ENCODE results near the gene C1GALT1C1.
"Not testable (repeated sequence)": the region's sequence is repeated elsewhere in the genome, so short reads cannot be mapped to it uniquely, and the experiment has no call there.

Gene C1GALT1C1

DNA sequence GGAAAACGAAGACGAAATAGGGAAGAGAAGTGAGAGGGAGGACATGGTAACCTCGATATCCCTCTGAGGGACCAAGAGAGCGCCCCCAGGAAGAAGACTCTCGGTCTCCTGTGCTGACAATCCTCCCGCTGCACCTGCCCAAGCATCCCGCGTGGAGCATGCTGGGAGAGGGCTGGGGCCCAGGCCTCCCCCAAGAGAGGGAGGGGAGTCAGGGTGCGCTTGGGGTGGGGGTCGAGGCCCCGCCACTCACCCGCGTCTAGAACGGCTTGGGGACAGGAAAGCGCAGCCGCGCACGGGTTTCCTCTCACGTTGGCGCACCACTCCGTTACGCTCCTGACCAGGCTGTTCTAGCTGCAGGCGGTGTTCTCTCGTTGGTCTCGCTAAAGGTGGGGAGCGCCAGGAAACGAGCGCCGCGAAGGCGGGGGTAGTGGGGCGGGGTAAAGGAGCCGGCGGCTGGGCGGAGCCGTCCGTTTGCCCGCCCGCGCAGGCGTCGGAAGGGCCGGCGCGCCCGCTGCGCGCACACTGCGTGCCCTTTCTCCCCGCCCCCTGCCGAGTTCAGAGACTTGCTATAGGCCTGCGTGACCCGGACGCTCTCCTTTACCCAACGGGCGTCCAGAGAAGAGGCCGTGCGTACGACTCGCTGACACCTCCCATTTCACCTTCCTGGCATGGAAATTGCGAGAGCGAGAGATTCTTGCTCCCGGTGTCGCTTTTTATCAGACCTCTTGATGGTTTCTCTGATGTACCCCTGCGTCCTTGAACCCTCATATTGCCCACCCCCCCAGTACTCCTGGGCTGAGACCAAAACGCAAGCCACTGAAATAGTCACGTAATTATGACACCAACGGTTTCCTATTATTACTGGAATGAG, at the start of gene C1GALT1C1:
TSS of gene C1GALT1C1 (minus strand) at position 388 of the 871 bp plus-strand sequence. CDS start 2,888 bp downstream, outside the sequence.
- in situ Hi-C loops (cut with HindIII; ENCODE audit: low sequenced_read_pairs), result no loop called here

- in situ Hi-C loops (cut with HindIII; ENCODE audit: low sequenced_read_pairs), result no loop called here
Measured at GRCh38 chrX:120677004-120677652, 47.3 kb upstream of the C1GALT1C1 start.

GRCh38 chrX:120672841-120673530, 43.1 kb upstream of the C1GALT1C1 start:
- in situ Hi-C loops (cut with HindIII; ENCODE audit: low sequenced_read_pairs), result no loop called here

- in situ Hi-C loops (cut with HindIII; ENCODE audit: low sequenced_read_pairs), result no loop called here
Measured at GRCh38 chrX:120672389-120672788, 42.5 kb upstream of the C1GALT1C1 start.

DNA sequence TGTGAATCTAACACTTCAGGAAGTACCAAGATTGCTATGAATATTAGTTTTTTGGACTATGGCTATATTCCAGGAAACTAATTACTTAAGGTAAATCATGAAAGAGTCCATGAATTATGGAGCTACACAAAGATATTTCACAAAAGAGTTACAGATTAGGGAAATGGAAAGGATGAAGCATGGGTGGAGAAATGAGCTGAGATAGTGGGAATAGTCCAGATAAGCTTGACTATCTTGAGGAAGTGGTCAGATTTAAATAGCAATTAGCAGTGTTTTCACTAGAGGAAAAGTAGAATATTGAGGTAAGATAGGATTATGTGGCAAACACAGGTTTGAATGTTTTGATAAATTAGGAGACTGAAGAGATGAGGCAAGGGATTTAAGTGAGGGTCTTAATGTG, 42.1 kb upstream of the C1GALT1C1 start:
- in situ Hi-C loops (cut with HindIII; ENCODE audit: low sequenced_read_pairs), result no loop called here

GRCh38 chrX:120668357-120668756, 38.5 kb upstream of the C1GALT1C1 start:
- in situ Hi-C loops (cut with HindIII; ENCODE audit: low sequenced_read_pairs), result no loop called here

- in situ Hi-C loops (cut with HindIII; ENCODE audit: low sequenced_read_pairs), result not testable (repeated sequence)
Measured at GRCh38 chrX:120664535-120664934, 34.7 kb upstream of the C1GALT1C1 start.

DNA sequence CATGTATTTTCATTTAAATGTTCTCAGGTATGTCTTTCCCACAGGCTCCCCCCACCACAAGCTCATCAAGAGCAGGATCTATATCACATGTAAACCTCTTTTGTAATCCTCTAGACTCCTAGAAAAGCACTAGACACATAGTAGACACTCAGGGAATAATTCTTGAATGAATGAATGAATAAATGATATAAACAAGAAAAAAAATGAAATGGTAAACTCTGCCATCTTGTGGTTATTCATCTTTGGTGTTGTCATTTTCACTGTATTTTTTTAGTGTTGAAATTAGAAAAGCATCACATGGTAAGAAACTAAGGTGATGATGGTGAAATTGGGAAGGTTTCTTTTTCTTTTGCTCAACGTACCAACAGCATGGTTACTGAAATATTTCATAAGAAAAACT, 34.2 kb upstream of the C1GALT1C1 start:
- in situ Hi-C loops (cut with HindIII; ENCODE audit: low sequenced_read_pairs), result no loop called here

DNA sequence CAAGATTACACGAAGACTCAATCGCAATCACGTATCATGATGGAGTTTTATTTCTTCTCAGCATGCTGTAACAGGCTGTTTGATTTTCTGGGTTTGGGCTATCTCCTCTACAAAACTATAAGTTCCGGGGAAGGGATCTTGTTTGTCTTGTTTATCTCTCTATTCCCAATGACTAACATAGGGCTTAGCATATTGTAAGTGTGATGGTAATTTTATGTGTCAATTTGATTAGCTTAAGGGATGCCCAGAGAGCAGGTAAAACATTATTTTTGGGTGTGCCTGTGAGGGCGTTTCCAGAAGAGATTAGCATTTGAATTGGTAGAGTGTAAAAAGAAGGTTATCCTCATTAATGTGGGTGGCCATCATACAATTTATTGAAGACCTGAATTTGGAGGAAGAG, 32.8 kb upstream of the C1GALT1C1 start:
- in situ Hi-C loops (cut with HindIII; ENCODE audit: low sequenced_read_pairs), result no loop called here

DNA sequence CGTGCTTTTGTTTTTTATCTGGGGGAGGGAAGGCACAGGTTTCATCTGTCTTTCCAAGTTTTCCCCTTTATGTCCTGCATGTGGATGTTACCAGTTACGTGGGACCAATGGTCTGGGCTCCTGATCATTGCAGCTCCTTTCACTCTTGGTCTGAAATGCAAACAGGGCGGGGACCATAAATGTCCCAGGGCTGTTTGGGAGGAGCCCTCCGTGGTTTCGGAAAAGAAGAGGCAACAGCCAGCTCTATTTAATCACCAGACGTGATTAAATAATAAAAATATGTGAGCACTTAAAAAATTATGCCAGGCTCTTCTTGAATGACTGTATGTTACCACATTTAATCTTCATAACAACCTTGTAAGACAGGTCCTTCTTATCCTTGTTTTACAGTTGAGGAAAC, 30.8 kb upstream of the C1GALT1C1 start:
- in situ Hi-C loops (cut with HindIII; ENCODE audit: low sequenced_read_pairs), result no loop called here

DNA sequence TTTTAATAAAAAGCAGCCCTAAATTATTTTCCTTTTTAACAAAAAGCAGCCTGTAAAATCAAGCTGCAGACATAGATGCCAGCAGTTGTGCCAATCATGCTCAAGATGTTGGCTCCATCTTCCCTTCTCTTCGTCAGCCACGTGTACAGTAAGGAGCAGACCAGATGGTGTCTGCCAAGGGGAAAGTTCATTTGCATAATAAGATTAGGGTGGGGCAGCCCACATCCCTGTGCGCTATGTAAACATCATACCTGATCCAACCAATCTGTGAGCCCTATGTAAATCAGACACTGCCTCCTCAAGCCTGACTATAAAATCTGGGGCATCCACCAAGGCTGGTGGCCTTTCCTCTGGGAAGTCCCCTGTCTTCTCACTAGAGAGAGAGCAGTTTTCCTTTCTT, 23.1 kb upstream of the C1GALT1C1 start:
- in situ Hi-C loops (cut with HindIII; ENCODE audit: low sequenced_read_pairs), result no loop called here

DNA sequence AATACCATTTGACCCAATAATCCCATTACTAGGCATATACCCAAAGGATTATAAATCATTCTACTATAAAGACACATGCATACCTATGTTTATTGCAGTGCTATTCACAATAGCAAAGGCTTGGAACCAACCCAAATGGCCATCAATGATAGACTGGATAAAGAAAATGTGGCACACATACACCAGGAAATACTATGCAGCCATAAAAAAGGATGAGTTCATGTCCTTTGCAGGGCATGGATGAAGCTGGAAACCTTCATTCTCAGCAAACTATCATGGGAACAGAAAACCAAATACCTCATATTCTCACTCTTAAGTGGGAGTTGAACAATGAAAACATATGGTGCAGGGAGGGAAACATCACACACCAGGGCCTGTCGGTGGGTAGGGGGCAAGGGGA, 22.4 kb upstream of the C1GALT1C1 start:
- in situ Hi-C loops (cut with HindIII; ENCODE audit: low sequenced_read_pairs), result not testable (repeated sequence)

DNA sequence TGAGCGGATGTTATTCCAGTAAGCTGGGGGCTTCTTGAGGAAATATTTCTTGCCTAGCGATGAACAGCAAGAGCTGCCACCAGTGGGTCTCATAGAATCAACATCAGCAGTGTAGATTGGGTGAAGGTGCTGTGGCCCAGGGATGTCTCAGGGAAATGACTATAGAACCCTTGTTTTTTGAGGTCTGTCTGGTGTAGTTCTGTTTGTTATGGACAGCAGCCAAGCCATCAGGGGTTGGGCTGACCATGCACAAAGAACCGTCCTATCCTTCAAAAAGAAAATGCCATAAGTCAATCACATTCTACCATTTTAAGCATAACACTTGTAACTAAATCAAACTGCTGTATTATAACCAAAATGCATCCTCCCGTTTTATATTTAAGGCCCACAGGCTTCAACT, 17.3 kb upstream of the C1GALT1C1 start:
- in situ Hi-C loops (cut with HindIII; ENCODE audit: low sequenced_read_pairs), result no loop called here

DNA sequence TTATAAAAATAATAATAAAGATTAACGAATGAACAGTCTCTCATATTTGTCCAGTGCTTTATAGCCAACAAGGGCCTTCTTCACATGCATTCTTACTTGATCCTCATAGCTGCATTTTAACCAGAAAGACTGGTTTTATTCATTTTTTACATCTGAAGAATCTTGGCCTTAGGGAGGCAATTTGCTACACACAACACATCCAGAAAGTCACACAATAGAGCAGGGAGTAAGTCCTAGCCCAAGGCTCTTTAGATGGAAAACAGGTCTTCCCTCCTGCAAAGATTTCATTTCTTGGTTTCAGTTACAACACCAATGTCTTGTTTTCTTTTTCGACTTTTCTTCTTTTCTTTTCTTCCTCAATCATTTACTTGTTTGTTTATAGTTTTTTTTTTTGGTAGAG, 13.0 kb upstream of the C1GALT1C1 start:
- in situ Hi-C loops (cut with HindIII; ENCODE audit: low sequenced_read_pairs), result no loop called here

DNA sequence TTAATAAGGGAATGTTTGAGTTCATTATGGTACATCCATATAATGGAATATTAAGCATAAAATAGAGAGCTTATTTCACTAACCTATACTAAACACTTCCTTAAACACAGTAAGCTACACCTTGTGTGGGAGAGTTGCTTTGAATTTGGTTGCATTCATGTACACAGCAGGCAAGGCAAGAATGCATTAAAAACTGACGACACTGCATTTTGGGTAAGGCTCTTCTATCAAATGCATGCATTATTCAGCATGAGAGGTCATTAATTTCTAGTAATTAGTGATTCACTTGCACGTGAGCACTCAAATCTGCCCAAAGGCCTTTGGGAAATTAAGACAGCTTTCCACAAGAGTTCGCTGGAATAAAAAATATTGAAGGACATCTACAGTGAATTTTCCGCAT, 8.8 kb upstream of the C1GALT1C1 start:
- in situ Hi-C loops (cut with HindIII; ENCODE audit: low sequenced_read_pairs), result no loop called here

- in situ Hi-C loops (cut with HindIII; ENCODE audit: low sequenced_read_pairs), result no loop called here
Measured at GRCh38 chrX:120625371-120625770, 4.5 kb downstream of the C1GALT1C1 start.

GRCh38 chrX:120617996-120618630, 11.7 kb downstream of the C1GALT1C1 start:
- in situ Hi-C loops (cut with HindIII; ENCODE audit: low sequenced_read_pairs), result no loop called here

DNA sequence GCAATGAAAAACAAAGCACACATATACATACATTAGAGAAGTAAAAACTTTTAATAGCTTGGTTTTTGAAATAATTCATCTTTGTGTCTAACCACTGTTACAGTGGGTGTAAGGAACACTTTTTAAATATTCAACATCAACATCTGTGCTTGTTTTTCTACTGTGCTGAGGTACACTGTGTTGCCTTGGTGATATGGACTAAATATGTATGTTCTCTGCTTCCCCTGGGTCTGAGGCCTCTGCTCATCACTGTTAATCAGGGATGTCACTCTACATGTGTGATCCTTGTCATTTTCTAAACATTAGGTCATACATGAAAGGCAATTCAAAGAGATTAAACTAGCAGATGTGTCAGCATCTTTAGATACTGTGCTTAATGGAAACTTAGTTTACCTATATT, 15.0 kb downstream of the C1GALT1C1 start:
- in situ Hi-C loops (cut with HindIII; ENCODE audit: low sequenced_read_pairs), result no loop called here

- in situ Hi-C loops (cut with HindIII; ENCODE audit: low sequenced_read_pairs), result no loop called here
Measured at GRCh38 chrX:120612086-120612485, 17.8 kb downstream of the C1GALT1C1 start.

- in situ Hi-C loops (cut with HindIII; ENCODE audit: low sequenced_read_pairs), result no loop called here
Measured at GRCh38 chrX:120604361-120604782, 25.5 kb downstream of the C1GALT1C1 start.

DNA sequence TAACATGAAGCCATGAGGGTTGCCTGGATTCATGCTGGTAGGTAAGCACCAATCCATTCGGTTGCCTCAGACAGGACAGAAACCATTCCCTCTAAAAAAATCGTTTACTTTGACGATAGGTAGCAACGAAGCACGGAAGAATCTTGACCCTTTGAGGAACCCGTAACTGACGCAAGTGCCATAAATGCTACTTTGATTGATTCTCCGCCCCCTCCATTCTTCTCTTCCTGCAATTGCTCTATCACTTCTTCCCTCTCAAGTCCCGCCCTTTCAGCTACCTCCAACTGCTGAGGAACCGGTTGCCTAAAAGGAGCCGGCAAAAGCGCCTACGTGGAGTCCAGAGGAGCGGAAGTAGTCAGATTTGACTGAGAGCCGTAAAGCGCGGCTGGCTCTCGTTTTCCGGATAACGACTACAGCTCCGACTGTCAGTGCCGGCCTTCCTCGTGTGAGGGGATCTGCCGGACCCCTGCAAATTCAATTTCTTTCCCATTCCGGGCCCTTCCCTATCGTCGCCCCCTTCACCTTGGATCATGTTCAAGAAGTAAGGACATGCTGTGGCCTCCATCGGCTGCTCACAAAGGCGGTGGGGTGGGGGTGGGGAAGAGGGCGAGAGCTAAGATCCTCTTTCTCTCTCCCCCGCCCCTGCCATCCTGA, 26.0 kb downstream of the C1GALT1C1 start, which contains the start of gene MCTS1:
TSS of gene MCTS1 (plus strand) at position 395 of the 654 bp plus-strand sequence. CDS start at position 531, 136 bp downstream.
- in situ Hi-C loops (cut with HindIII; ENCODE audit: low sequenced_read_pairs), result no loop called here
